ENCODE results near the gene PDGFC. TPM values are rescaled to one million over a fixed set of nuclear protein-coding genes. Genes with fewer than 3 reads are reported as not detected.

PDGFC gene
- total RNA-seq, 1 experiment from 2014 or later: 5.3 TPM

DNA sequence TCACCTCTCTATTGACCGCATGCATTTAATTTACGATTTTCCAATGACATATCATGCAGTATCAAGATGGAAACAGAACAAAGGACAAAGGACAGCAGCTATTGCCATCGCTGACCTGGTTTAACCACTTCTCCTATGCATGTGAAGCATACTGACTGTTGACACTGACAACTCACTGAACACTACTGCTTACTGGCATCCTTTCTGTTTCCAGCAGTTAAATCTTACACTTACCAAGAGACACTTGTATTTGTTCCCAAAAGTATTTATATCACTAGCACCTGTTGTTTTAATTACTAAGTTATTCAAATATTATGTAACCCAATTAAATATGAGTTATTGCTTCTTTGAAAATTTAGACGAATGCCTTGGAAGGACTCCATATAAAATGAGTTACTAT is 176.7 kb downstream of the PDGFC start (continued):
- TF ChIP-seq, protein P1, sequence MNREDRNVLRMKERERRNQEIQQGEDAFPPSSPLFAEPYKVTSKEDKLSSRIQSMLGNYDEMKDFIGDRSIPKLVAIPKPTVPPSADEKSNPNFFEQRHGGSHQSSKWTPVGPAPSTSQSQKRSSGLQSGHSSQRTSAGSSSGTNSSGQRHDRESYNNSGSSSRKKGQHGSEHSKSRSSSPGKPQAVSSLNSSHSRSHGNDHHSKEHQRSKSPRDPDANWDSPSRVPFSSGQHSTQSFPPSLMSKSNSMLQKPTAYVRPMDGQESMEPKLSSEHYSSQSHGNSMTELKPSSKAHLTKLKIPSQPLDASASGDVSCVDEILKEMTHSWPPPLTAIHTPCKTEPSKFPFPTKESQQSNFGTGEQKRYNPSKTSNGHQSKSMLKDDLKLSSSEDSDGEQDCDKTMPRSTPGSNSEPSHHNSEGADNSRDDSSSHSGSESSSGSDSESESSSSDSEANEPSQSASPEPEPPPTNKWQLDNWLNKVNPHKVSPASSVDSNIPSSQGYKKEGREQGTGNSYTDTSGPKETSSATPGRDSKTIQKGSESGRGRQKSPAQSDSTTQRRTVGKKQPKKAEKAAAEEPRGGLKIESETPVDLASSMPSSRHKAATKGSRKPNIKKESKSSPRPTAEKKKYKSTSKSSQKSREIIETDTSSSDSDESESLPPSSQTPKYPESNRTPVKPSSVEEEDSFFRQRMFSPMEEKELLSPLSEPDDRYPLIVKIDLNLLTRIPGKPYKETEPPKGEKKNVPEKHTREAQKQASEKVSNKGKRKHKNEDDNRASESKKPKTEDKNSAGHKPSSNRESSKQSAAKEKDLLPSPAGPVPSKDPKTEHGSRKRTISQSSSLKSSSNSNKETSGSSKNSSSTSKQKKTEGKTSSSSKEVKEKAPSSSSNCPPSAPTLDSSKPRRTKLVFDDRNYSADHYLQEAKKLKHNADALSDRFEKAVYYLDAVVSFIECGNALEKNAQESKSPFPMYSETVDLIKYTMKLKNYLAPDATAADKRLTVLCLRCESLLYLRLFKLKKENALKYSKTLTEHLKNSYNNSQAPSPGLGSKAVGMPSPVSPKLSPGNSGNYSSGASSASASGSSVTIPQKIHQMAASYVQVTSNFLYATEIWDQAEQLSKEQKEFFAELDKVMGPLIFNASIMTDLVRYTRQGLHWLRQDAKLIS (CRISPR knock-in tag; IDR thresholded peaks at IDR 0.05; ENCODE audit: borderline replicate concordance): no peak
- TF ChIP-seq, protein P2, sequence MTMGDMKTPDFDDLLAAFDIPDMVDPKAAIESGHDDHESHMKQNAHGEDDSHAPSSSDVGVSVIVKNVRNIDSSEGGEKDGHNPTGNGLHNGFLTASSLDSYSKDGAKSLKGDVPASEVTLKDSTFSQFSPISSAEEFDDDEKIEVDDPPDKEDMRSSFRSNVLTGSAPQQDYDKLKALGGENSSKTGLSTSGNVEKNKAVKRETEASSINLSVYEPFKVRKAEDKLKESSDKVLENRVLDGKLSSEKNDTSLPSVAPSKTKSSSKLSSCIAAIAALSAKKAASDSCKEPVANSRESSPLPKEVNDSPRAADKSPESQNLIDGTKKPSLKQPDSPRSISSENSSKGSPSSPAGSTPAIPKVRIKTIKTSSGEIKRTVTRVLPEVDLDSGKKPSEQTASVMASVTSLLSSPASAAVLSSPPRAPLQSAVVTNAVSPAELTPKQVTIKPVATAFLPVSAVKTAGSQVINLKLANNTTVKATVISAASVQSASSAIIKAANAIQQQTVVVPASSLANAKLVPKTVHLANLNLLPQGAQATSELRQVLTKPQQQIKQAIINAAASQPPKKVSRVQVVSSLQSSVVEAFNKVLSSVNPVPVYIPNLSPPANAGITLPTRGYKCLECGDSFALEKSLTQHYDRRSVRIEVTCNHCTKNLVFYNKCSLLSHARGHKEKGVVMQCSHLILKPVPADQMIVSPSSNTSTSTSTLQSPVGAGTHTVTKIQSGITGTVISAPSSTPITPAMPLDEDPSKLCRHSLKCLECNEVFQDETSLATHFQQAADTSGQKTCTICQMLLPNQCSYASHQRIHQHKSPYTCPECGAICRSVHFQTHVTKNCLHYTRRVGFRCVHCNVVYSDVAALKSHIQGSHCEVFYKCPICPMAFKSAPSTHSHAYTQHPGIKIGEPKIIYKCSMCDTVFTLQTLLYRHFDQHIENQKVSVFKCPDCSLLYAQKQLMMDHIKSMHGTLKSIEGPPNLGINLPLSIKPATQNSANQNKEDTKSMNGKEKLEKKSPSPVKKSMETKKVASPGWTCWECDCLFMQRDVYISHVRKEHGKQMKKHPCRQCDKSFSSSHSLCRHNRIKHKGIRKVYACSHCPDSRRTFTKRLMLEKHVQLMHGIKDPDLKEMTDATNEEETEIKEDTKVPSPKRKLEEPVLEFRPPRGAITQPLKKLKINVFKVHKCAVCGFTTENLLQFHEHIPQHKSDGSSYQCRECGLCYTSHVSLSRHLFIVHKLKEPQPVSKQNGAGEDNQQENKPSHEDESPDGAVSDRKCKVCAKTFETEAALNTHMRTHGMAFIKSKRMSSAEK (CRISPR knock-in tag; IDR thresholded peaks at IDR 0.05; ENCODE audit: borderline replicate concordance): no peak
- TF ChIP-seq, protein P3, sequence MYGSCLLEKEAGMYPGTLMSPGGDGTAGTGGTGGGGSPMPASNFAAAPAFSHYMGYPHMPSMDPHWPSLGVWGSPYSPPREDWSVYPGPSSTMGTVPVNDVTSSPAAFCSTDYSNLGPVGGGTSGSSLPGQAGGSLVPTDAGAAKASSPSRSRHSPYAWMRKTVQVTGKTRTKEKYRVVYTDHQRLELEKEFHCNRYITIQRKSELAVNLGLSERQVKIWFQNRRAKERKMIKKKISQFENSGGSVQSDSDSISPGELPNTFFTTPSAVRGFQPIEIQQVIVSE (CRISPR knock-in tag; IDR thresholded peaks at IDR 0.05; ENCODE audit: borderline replicate concordance): no peak
- TF ChIP-seq ZNF138 (CRISPR knock-in tag; conservative IDR thresholded peaks at IDR 0.05) (no peak), NR3C1 (CRISPR knock-in tag; conservative IDR thresholded peaks at IDR 0.05; ENCODE audit: low read depth) (no peak), TP53 (CRISPR knock-in tag; IDR thresholded peaks at IDR 0.05) (no peak), MYBL2 (CRISPR knock-in tag; IDR thresholded peaks at IDR 0.05) (no peak), NFATC4 (CRISPR knock-in tag; IDR thresholded peaks at IDR 0.05) (no peak)
- TF ChIP-seq, protein P4, sequence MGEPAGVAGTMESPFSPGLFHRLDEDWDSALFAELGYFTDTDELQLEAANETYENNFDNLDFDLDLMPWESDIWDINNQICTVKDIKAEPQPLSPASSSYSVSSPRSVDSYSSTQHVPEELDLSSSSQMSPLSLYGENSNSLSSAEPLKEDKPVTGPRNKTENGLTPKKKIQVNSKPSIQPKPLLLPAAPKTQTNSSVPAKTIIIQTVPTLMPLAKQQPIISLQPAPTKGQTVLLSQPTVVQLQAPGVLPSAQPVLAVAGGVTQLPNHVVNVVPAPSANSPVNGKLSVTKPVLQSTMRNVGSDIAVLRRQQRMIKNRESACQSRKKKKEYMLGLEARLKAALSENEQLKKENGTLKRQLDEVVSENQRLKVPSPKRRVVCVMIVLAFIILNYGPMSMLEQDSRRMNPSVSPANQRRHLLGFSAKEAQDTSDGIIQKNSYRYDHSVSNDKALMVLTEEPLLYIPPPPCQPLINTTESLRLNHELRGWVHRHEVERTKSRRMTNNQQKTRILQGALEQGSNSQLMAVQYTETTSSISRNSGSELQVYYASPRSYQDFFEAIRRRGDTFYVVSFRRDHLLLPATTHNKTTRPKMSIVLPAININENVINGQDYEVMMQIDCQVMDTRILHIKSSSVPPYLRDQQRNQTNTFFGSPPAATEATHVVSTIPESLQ (CRISPR knock-in tag; IDR thresholded peaks at IDR 0.05): no peak
- TF ChIP-seq, protein P5, sequence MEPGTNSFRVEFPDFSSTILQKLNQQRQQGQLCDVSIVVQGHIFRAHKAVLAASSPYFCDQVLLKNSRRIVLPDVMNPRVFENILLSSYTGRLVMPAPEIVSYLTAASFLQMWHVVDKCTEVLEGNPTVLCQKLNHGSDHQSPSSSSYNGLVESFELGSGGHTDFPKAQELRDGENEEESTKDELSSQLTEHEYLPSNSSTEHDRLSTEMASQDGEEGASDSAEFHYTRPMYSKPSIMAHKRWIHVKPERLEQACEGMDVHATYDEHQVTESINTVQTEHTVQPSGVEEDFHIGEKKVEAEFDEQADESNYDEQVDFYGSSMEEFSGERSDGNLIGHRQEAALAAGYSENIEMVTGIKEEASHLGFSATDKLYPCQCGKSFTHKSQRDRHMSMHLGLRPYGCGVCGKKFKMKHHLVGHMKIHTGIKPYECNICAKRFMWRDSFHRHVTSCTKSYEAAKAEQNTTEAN (CRISPR knock-in tag; IDR thresholded peaks at IDR 0.05): no peak

DNA sequence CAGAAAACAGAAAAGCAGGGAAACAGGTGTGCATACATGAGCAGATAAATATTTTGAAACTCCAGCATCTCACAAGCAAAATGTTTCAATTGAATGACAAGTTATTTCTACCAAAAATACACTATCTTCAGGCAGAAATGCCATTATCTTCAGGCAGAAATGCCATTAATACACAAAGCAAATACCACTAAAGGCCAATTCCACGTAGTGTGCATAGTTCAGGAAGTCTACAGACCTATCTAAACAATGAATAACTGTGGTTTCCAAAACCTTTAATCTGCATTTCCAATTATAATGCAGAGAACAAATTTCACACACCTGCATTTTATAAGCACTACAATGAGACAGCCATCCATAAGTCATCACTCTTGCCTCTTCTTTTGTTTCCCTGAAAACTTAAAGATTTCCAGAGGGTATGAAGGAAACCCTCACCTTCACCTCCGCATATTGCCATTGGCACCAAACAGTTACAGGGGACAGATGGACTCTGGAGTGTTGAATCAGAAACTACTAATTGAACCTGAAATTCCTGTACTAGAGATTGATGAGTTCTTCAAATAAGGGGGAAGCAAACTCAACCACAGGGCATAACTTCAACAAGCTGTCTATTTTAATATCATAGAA is 179.0 kb downstream of the PDGFC start:
- Mint-ChIP-seq H3K9me3 (no peaks in the 10 kb centered on the region), H3K4me3 (no peak overlapping the region), H3K4me1 (peaks cover 15% of the 10 kb centered on the region), H3K27me3 (ENCODE audit: low read depth) (no peaks in the 10 kb centered on the region), H3K27ac (no peak overlapping the region), H3K36me3 (no peaks in the 10 kb centered on the region)
- POLR2A ChIA-PET: no interaction called here
- no peak for DNase-seq (ENCODE audit: low spot score)
- ATAC-seq: no peak
- CTCF ChIA-PET: no interaction called here
- TF ChIP-seq, protein P6, sequence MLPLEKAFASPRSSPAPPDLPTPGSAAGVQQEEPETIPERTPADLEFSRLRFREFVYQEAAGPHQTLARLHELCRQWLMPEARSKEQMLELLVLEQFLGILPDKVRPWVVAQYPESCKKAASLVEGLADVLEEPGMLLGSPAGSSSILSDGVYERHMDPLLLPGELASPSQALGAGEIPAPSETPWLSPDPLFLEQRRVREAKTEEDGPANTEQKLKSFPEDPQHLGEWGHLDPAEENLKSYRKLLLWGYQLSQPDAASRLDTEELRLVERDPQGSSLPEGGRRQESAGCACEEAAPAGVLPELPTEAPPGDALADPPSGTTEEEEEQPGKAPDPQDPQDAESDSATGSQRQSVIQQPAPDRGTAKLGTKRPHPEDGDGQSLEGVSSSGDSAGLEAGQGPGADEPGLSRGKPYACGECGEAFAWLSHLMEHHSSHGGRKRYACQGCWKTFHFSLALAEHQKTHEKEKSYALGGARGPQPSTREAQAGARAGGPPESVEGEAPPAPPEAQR (CRISPR knock-in tag; IDR thresholded peaks at IDR 0.05): no peak
- TF ChIP-seq ZNF396 (CRISPR knock-in tag; IDR thresholded peaks at IDR 0.05; ENCODE audit: borderline replicate concordance): no peak
- TF ChIP-seq, protein P5 (CRISPR knock-in tag; IDR thresholded peaks at IDR 0.05): no peak
- no peak for TF ChIP-seq ZNF219 (CRISPR knock-in tag; IDR thresholded peaks at IDR 0.05; ENCODE audit: borderline replicate concordance)
- no peak for TF ChIP-seq FOXP1 (CRISPR knock-in tag; IDR thresholded peaks at IDR 0.05; ENCODE audit: borderline replicate concordance)
- no peak for TF ChIP-seq ATF1 (CRISPR knock-in tag; IDR thresholded peaks at IDR 0.05)
- TF ChIP-seq ZNF232 (CRISPR knock-in tag; IDR thresholded peaks at IDR 0.05): no peak
- no peak for TF ChIP-seq CREB1 (CRISPR knock-in tag; IDR thresholded peaks at IDR 0.05)
- TF ChIP-seq SMAD4 (CRISPR knock-in tag; IDR thresholded peaks at IDR 0.05): no peak
- TF ChIP-seq, protein P7, sequence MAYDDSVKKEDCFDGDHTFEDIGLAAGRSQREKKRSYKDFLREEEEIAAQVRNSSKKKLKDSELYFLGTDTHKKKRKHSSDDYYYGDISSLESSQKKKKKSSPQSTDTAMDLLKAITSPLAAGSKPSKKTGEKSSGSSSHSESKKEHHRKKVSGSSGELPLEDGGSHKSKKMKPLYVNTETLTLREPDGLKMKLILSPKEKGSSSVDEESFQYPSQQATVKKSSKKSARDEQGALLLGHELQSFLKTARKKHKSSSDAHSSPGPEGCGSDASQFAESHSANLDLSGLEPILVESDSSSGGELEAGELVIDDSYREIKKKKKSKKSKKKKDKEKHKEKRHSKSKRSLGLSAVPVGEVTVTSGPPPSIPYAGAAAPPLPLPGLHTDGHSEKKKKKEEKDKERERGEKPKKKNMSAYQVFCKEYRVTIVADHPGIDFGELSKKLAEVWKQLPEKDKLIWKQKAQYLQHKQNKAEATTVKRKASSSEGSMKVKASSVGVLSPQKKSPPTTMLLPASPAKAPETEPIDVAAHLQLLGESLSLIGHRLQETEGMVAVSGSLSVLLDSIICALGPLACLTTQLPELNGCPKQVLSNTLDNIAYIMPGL (CRISPR knock-in tag; IDR thresholded peaks at IDR 0.05): no peak

Measured in WTC11 (cell line).